Mesothelial cell of epicardium (in vitro differentiated cells): ENCODE data around the gene CD47. TPM values are rescaled to one million over a fixed set of nuclear protein-coding genes. Genes with fewer than 3 reads are reported as not detected.

Source experiments
- DNase-seq, 2 experiments: peaks; one replicate each; pipeline ENCODE4 v3.0.0; 2021; ENCODE audit warnings: low spot score in 2 of 2; ENCODE audit not compliant: unreplicated experiment in 2 of 2
- H3K27ac Mint-ChIP-seq: 2 replicates; pipeline ENCODE4 v1.8.0; 2021; ENCODE audit warnings: mixed read lengths
- H3K27me3 Mint-ChIP-seq: 2 replicates; pipeline ENCODE4 v1.8.0; 2021; ENCODE audit warnings: low read depth, mixed read lengths
- H3K36me3 Mint-ChIP-seq: 2 replicates; pipeline ENCODE4 v1.8.0; 2021; ENCODE audit warnings: mixed read lengths
- H3K4me1 Mint-ChIP-seq: 2 replicates; pipeline ENCODE4 v1.8.0; 2021; ENCODE audit warnings: mixed read lengths
- H3K4me3 Mint-ChIP-seq: 2 replicates; pipeline ENCODE4 v1.8.0; 2021; ENCODE audit warnings: mild to moderate bottlenecking, moderate library complexity, mixed read lengths
- H3K9me3 Mint-ChIP-seq: 2 replicates; pipeline ENCODE4 v1.8.0; 2021; ENCODE audit warnings: mixed read lengths
- total RNA-seq: library from RNA; stranded (reverse); gene quantifications from 3 replicates; pipeline ENCODE4 v1.2.1, GENCODE V29; 2021
- TF ChIP-seq, protein P1 (sequence below): fragments of 200-600 bp; sonication (generic); IDR thresholded peaks from one replicate; pipeline ENCODE4 v1.5.0; 2021; ENCODE audit warnings: antibody characterized with exemption; ENCODE audit not compliant: unreplicated experiment

CD47 gene
- total RNA-seq, 1 donor from 2014 or later: 174 TPM

GRCh38 chr3:108089579-108089978 lies 1.3 kb downstream of the CD47 start:
- peaks cover under 1% of the 10 kb centered on the region for H3K9me3 Mint-ChIP-seq
- H3K4me3 Mint-ChIP-seq: peak overlapping the region; percentile 91
- TF ChIP-seq, protein P1, sequence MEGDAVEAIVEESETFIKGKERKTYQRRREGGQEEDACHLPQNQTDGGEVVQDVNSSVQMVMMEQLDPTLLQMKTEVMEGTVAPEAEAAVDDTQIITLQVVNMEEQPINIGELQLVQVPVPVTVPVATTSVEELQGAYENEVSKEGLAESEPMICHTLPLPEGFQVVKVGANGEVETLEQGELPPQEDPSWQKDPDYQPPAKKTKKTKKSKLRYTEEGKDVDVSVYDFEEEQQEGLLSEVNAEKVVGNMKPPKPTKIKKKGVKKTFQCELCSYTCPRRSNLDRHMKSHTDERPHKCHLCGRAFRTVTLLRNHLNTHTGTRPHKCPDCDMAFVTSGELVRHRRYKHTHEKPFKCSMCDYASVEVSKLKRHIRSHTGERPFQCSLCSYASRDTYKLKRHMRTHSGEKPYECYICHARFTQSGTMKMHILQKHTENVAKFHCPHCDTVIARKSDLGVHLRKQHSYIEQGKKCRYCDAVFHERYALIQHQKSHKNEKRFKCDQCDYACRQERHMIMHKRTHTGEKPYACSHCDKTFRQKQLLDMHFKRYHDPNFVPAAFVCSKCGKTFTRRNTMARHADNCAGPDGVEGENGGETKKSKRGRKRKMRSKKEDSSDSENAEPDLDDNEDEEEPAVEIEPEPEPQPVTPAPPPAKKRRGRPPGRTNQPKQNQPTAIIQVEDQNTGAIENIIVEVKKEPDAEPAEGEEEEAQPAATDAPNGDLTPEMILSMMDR: no peak
- no peak for DNase-seq
- peak overlapping the region; percentile 55 for H3K27ac Mint-ChIP-seq
- no peaks in the 10 kb centered on the region for H3K36me3 Mint-ChIP-seq
- H3K27me3 Mint-ChIP-seq: peaks cover 14% of the 10 kb centered on the region
- H3K4me1 Mint-ChIP-seq: peaks cover 35% of the 10 kb centered on the region

- H3K4me3 Mint-ChIP-seq: peak overlapping the region; percentile 57
- H3K4me1 Mint-ChIP-seq: peaks cover 35% of the 10 kb centered on the region
- DNase-seq: no peak
- H3K27me3 Mint-ChIP-seq: peaks cover 14% of the 10 kb centered on the region
- H3K9me3 Mint-ChIP-seq: no peaks in the 10 kb centered on the region
- H3K27ac Mint-ChIP-seq: peak overlapping the region; percentile 78
- H3K36me3 Mint-ChIP-seq: no peaks in the 10 kb centered on the region
- TF ChIP-seq, protein P1: no peak
Measured at GRCh38 chr3:108088697-108089096, 2.1 kb downstream of the CD47 start.

DNA sequence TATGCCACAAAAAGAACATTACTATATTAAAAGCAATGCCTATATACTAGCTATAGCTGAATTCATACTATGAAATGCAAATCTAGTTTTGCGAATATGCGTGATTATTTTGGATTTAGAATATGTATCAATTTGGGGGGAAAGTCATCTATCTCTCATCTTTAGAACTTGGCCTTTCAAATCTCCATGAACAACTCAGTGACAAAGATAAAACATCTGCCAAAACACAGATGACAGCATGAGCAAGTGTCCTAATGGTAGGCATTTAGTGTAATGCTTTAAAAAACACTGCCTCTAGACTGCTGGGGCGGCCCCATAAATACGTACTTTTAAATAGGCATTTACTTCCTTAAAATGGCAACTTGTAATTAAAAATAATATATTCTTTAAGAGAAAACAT lies 2.7 kb downstream of the CD47 start:
- Mint-ChIP-seq H3K36me3 (no peaks in the 10 kb centered on the region), H3K27me3 (peaks cover 14% of the 10 kb centered on the region), H3K4me1 (peaks cover 32% of the 10 kb centered on the region), H3K4me3 (peak overlapping the region; percentile 24), H3K27ac (no peak overlapping the region), H3K9me3 (no peaks in the 10 kb centered on the region)
- TF ChIP-seq, protein P1: no peak
- no peak for DNase-seq

GRCh38 chr3:108086653-108087052 lies 4.2 kb downstream of the CD47 start:
- Mint-ChIP-seq H3K27me3 (peaks cover 1% of the 10 kb centered on the region), H3K27ac (no peak overlapping the region), H3K4me3 (no peak overlapping the region), H3K4me1 (peaks cover 21% of the 10 kb centered on the region), H3K36me3 (no peaks in the 10 kb centered on the region), H3K9me3 (no peaks in the 10 kb centered on the region)
- TF ChIP-seq, protein P1: no peak
- no peak for DNase-seq

GRCh38 chr3:108085810-108086350 lies 5.0 kb downstream of the CD47 start:
- H3K36me3 Mint-ChIP-seq: no peaks in the 10 kb centered on the region
- no peaks in the 10 kb centered on the region for H3K27me3 Mint-ChIP-seq
- no peak overlapping the region for H3K27ac Mint-ChIP-seq

More at GRCh38 chr3:108085810-108086350, 5.0 kb downstream of the CD47 start:
- peaks cover 20% of the 10 kb centered on the region for H3K4me1 Mint-ChIP-seq
- TF ChIP-seq, protein P1: no peak
- no peak for DNase-seq
- H3K4me3 Mint-ChIP-seq: no peak overlapping the region
- no peaks in the 10 kb centered on the region for H3K9me3 Mint-ChIP-seq
